ENCODE results near the gene CCDC7. TPM values are rescaled to one million over a fixed set of nuclear protein-coding genes. Genes with fewer than 3 reads are reported as not detected.
A peak's percentile ranks its signal among the peaks of the same experiment; 100 is the strongest.

The CCDC7 gene
- total RNA-seq, 2 experiments from 2014 or later = 12.0 to 19.3 TPM

- Mint-ChIP-seq H3K9me3 (ENCODE audit: low read depth) (peaks cover 3% of the 10 kb centered on the region), H3K36me3 (no peaks in the 10 kb centered on the region), H3K27ac (no peak overlapping the region), H3K4me1 (peaks cover 1% of the 10 kb centered on the region), H3K4me3 (no peak overlapping the region), H3K27me3 (no peaks in the 10 kb centered on the region)
- DNase-seq = no peak
- CTCF ChIA-PET = no interaction called here
- ATAC-seq = no peak
Observed at GRCh38 chr10:32418572-32418971, 27.4 kb upstream of the CCDC7 start.

- DNase-seq = no peak
- no peaks in the 10 kb centered on the region for H3K36me3 Mint-ChIP-seq
- H3K27me3 Mint-ChIP-seq = no peaks in the 10 kb centered on the region
- no peak for ATAC-seq
- H3K9me3 Mint-ChIP-seq (ENCODE audit: low read depth) = peaks cover 3% of the 10 kb centered on the region
- no peak overlapping the region for H3K27ac Mint-ChIP-seq
- CTCF ChIA-PET = no interaction called here
- H3K4me1 Mint-ChIP-seq = no peaks in the 10 kb centered on the region
- H3K4me3 Mint-ChIP-seq = no peak overlapping the region
Observed at GRCh38 chr10:32419615-32420014, 26.3 kb upstream of the CCDC7 start.

DNA sequence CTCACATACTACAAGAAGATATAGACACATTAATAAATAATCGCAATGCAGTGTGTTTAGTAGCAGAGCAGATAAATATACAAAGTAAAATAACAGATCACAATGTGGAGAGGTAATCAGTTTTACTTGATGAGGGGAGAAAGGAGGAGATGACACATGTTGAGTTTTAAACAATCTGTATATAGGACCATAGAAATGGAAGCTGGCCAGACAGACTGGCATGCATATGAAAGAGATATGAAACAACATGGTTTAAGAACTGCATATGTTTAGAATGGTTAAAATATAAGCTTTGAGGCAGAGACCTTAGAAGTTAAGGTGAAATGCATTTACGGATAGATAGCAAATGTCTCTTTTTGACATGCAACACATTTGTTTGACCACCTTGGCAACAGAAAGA, 19.8 kb upstream of the CCDC7 start:
- no peaks in the 10 kb centered on the region for H3K27me3 Mint-ChIP-seq
- DNase-seq (no peak), ATAC-seq (no peak)
- CTCF ChIA-PET = no interaction called here
- peaks cover 3% of the 10 kb centered on the region for H3K9me3 Mint-ChIP-seq (ENCODE audit: low read depth)
- H3K4me3 Mint-ChIP-seq = no peak overlapping the region
- H3K36me3 Mint-ChIP-seq = no peaks in the 10 kb centered on the region
- no peaks in the 10 kb centered on the region for H3K4me1 Mint-ChIP-seq
- H3K27ac Mint-ChIP-seq = no peak overlapping the region

DNA sequence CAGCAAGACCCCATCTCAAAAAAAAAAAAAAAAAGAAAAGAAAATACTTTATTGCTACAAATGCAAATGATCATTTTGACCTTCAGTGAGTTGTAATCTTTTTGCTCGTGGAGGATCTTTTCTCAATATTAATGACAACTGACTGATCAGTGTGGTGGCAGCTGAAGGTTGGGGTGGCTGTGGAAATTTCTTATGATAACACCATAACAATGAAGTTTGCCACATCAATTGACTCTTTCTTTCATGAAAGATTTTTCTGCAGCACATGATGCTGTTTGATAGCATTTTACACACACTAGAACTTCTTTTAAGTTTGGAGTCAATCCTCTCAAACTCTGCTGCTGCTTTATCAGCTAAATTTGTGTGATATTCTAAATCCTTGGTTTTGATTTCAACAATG, 12.4 kb upstream of the CCDC7 start:
- H3K4me3 Mint-ChIP-seq = no peak overlapping the region
- CTCF ChIA-PET = no interaction called here

DNA sequence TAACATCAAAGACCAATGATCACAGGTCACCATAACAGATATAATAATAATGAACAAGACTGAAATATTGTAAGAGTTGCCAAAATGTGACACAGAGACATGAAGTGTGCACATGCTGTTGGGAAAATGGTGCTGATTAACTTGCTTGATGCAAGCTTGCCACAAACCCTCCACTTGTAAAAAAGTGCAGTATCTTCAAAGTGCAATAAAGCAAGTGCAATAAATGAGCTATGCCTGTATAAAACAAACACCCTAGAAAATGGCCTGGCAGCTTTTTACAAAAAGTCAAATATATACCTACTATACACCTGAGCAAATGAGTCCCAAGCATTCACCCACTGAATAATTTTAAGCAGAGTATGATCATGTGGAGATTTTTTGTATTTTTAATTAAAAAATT, 9.7 kb upstream of the CCDC7 start:
- no peak for ATAC-seq
- peaks cover 1% of the 10 kb centered on the region for H3K36me3 Mint-ChIP-seq
- peaks cover 3% of the 10 kb centered on the region for H3K27me3 Mint-ChIP-seq
- DNase-seq = no peak
- CTCF ChIA-PET = no interaction called here
- no peak overlapping the region for H3K4me3 Mint-ChIP-seq
- no peaks in the 10 kb centered on the region for H3K4me1 Mint-ChIP-seq
- peaks cover 2% of the 10 kb centered on the region for H3K9me3 Mint-ChIP-seq (ENCODE audit: low read depth)
- H3K27ac Mint-ChIP-seq = no peak overlapping the region

More for the DNA sequence above, 12.4 kb upstream of the CCDC7 start:
- Mint-ChIP-seq H3K4me1 (no peaks in the 10 kb centered on the region), H3K27me3 (peaks cover 3% of the 10 kb centered on the region), H3K36me3 (peaks cover 1% of the 10 kb centered on the region), H3K9me3 (ENCODE audit: low read depth) (peaks cover 2% of the 10 kb centered on the region), H3K27ac (no peak overlapping the region)
- ATAC-seq (no peak), DNase-seq (no peak)

DNA sequence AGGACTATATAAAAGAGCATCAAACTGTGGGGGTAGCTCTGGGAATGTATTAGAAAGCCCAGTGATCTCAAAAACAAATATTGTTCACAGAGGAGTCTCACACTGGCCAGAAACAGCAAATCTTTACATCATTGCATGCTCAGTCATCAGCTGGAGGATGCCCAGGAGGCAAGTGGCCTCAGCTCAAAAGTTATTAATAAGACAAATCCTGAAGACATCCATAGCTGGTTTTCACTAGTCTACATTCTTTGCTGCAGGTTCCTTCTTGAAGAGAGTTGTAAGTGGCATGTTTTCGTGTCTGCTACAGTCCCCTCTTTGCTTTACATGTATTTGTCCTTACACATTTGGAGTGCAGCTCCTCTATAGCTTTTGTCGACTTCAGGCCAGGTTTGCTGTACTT, 8.6 kb upstream of the CCDC7 start:
- peaks cover 1% of the 10 kb centered on the region for H3K36me3 Mint-ChIP-seq
- no peak for ATAC-seq
- no peak overlapping the region for H3K4me3 Mint-ChIP-seq
- DNase-seq = no peak
- peaks cover 2% of the 10 kb centered on the region for H3K9me3 Mint-ChIP-seq (ENCODE audit: low read depth)
- H3K27ac Mint-ChIP-seq = no peak overlapping the region
- CTCF ChIA-PET = interaction anchor here (0.6 kb wide), 1 partner anchor 488 kb away, joined by 3 read pairs; no protein-coding TSS in a partner anchor
- no peaks in the 10 kb centered on the region for H3K4me1 Mint-ChIP-seq
- peaks cover 3% of the 10 kb centered on the region for H3K27me3 Mint-ChIP-seq

DNA sequence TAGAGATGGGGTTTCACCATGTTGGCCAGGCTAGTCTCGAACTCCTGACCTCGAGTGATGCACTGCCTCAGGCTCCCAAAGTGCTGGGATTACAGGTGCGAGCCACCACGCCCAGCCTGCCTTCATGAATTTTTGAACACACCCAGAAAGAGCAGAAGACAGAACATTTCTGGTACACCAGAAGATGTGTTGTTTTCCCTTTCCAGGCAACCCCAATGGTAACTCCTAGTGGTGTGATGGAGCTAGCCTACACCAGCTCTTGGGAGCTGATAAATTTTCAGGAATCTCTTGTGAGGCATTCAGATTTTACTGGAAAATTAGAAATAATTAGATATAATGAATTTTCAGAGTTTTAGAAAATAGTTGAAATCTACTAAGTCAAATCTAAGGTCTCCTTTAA, 904 bp upstream of the CCDC7 start:
- H3K36me3 Mint-ChIP-seq = peaks cover 3% of the 10 kb centered on the region
- no peaks in the 10 kb centered on the region for H3K27me3 Mint-ChIP-seq
- ATAC-seq = no peak
- CTCF ChIA-PET = interaction anchor here (1.0 to 1.2 kb wide), 2 partner anchors 536 to 564 kb away, joined by 3 to 4 read pairs; no protein-coding TSS in a partner anchor
- peak overlapping the region; percentile 97 for H3K27ac Mint-ChIP-seq
- DNase-seq = no peak
- H3K4me3 Mint-ChIP-seq = peak overlapping the region; percentile 88
- H3K4me1 Mint-ChIP-seq = peaks cover 18% of the 10 kb centered on the region
- no peaks in the 10 kb centered on the region for H3K9me3 Mint-ChIP-seq (ENCODE audit: low read depth)

- peaks cover 8% of the 10 kb centered on the region for H3K36me3 Mint-ChIP-seq
- DNase-seq (no peak), ATAC-seq (no peak)
- H3K27ac Mint-ChIP-seq = peak overlapping the region; percentile 97
- peaks cover 18% of the 10 kb centered on the region for H3K4me1 Mint-ChIP-seq
- no peaks in the 10 kb centered on the region for H3K27me3 Mint-ChIP-seq
- peak overlapping the region; percentile 88 for H3K4me3 Mint-ChIP-seq
- CTCF ChIA-PET = no interaction called here
- H3K9me3 Mint-ChIP-seq (ENCODE audit: low read depth) = no peaks in the 10 kb centered on the region
Observed at GRCh38 chr10:32446536-32447406, 831 bp downstream of the CCDC7 start.

DNA sequence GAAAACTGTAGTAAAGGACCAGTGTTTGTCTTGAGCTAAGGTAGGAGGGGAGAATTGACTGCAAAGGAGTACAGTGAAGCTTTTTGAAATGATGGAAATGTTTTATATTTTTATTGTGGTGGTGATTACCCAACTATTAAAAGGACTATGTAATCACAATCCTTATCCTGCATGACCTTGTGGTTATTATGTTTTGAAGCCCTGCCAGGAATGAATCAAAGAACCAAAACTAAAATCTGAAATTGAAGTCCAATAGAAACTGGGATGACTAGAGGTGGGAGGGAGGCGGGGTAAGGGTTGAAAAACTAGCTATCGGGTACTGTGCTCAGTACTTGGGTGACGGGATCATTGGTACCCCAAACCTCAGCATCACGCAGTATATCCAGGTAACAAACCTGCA, 8.2 kb downstream of the CCDC7 start:
- peaks cover 12% of the 10 kb centered on the region for H3K4me1 Mint-ChIP-seq
- H3K27ac Mint-ChIP-seq = no peak overlapping the region
- H3K36me3 Mint-ChIP-seq = peaks cover 52% of the 10 kb centered on the region
- DNase-seq = no peak
- H3K9me3 Mint-ChIP-seq (ENCODE audit: low read depth) = no peaks in the 10 kb centered on the region
- no peak overlapping the region for H3K4me3 Mint-ChIP-seq
- no peak for ATAC-seq
- CTCF ChIA-PET = no interaction called here
- H3K27me3 Mint-ChIP-seq = no peaks in the 10 kb centered on the region

GRCh38 chr10:32459051-32459698, 13.2 kb downstream of the CCDC7 start:
- Mint-ChIP-seq H3K27me3 (no peaks in the 10 kb centered on the region), H3K4me3 (no peak overlapping the region), H3K36me3 (peaks cover 37% of the 10 kb centered on the region), H3K9me3 (ENCODE audit: low read depth) (no peaks in the 10 kb centered on the region), H3K27ac (peak overlapping the region; percentile 24), H3K4me1 (peaks cover 20% of the 10 kb centered on the region)
- CTCF ChIA-PET = interaction anchor here (1.2 kb wide), 1 partner anchor 13 kb away, joined by 3 read pairs; the partner anchor contains the start of gene CCDC7
- ATAC-seq (peak; percentile 89), DNase-seq (peak; percentile 59)

- DNase-seq = no peak
- Mint-ChIP-seq H3K27ac (no peak overlapping the region), H3K36me3 (peaks cover 34% of the 10 kb centered on the region), H3K4me3 (no peak overlapping the region), H3K9me3 (ENCODE audit: low read depth) (no peaks in the 10 kb centered on the region), H3K4me1 (peaks cover 20% of the 10 kb centered on the region), H3K27me3 (no peaks in the 10 kb centered on the region)
- ATAC-seq = no peak
- CTCF ChIA-PET = no interaction called here
Observed at GRCh38 chr10:32461203-32461602, 15.3 kb downstream of the CCDC7 start.

DNA sequence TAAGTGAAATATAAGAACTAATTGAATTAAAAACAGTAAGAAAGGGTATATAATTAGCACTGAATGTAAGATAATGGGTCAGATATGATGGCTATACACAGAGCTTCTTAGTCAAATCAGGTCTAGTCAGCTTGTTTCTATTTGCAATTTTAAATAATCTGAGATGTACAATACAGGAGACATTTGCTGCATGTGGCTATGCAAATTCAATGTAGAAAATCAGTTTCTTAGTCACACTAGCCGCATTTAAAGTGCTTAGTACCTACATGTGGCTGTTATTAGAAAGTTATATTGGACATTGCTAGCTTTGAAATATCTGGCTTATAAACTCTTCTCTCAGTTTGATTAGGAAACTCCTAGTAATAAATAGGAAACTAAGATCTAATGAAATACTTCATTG, 25.3 kb downstream of the CCDC7 start:
- ATAC-seq (no peak), DNase-seq (no peak)
- Mint-ChIP-seq H3K27me3 (no peaks in the 10 kb centered on the region), H3K36me3 (peaks cover 40% of the 10 kb centered on the region), H3K4me3 (no peak overlapping the region), H3K27ac (no peak overlapping the region), H3K4me1 (no peaks in the 10 kb centered on the region), H3K9me3 (ENCODE audit: low read depth) (no peaks in the 10 kb centered on the region)
- CTCF ChIA-PET = no interaction called here

DNA sequence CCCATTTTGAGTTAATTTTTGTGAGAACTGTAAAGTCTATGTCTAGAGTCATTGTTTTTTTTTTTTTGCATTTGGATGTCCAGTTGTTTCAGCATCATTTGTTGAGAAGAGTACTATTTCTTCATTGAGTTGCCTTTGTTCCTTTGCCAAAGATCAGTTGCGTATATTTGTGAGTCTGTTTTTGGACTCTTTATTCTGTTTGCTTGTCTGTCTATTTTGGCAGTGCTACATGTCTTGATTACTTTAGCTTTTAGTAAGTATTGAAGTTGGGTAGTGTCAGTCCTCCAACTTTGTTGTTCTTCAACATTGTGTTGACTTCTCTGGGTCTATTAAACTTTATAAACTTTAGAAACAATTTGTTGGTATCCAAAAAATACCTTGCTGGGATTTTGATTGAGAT, 31.6 kb downstream of the CCDC7 start:
- Mint-ChIP-seq H3K36me3 (peaks cover 61% of the 10 kb centered on the region), H3K27ac (no peak overlapping the region), H3K4me1 (no peaks in the 10 kb centered on the region), H3K9me3 (ENCODE audit: low read depth) (peaks cover 8% of the 10 kb centered on the region), H3K27me3 (no peaks in the 10 kb centered on the region), H3K4me3 (no peak overlapping the region)
- CTCF ChIA-PET = no interaction called here
- ATAC-seq = no peak
- no peak for DNase-seq

- Mint-ChIP-seq H3K4me3 (no peak overlapping the region), H3K27me3 (no peaks in the 10 kb centered on the region), H3K36me3 (peaks cover 66% of the 10 kb centered on the region), H3K9me3 (ENCODE audit: low read depth) (peaks cover 10% of the 10 kb centered on the region), H3K27ac (no peak overlapping the region), H3K4me1 (no peaks in the 10 kb centered on the region)
- DNase-seq = no peak
- CTCF ChIA-PET = no interaction called here
- ATAC-seq = no peak
Observed at GRCh38 chr10:32481606-32482005, 35.7 kb downstream of the CCDC7 start.
